HepG2 (cell line): ENCODE data around the gene ATP5PB. TPM values are rescaled to one million over a fixed set of nuclear protein-coding genes. Genes with fewer than 3 reads are reported as not detected.

Experiments used
- ERF ChIP-seq: IDR thresholded peaks from 2 replicates; pipeline ENCODE4 v1.6.1; 2018; ENCODE audit warnings: missing biosample characterization, missing genetic modification reagents
- GATAD1 ChIP-seq: IDR thresholded peaks from 2 replicates; pipeline ENCODE4 v1.6.1; 2016; ENCODE audit warnings: missing genetic modification reagents, missing compliant biosample characterization
- HMG20A ChIP-seq: IDR thresholded peaks from 2 replicates; pipeline ENCODE4 v1.6.1; 2016; ENCODE audit warnings: borderline replicate concordance
- ZNF350 ChIP-seq: sonication (generic); formaldehyde crosslinking; IDR thresholded peaks from 2 replicates; pipeline ENCODE4 v1.4.0; 2020; ENCODE audit warnings: mild to moderate bottlenecking, low read depth, missing genetic modification reagents, borderline replicate concordance
- polyA plus RNA-seq, 8 experiments: library from polyadenylated mRNA; depleted of rRNA in 3 of 8; stranded (reverse) in 7 of 8; unstranded in 1 of 8; fragments of >200 nt; fragmentation: Illumina TruSeq in 4 of 8; extraction: Trizol in 4 of 8; gene quantifications; 2 replicates each; pipeline versions ENCODE4 v1.2.1 to v1.2.3, GENCODE V29; 2011 to 2016; ENCODE audit warnings: low read depth in 4 of 8, missing spikeins in 1 of 8, mixed read lengths in 1 of 8; ENCODE audit not compliant: insufficient read depth in 1 of 8
- total RNA-seq, 5 experiments: library from RNA; depleted of rRNA; stranded (reverse); fragments of >200 nt; fragmentation: Illumina TruSeq; extraction: Trizol; gene quantifications; 2 replicates each; pipeline ENCODE4 v1.2.3, GENCODE V29; 2016; ENCODE audit warnings: low read depth in 1 of 5
- TF ChIP-seq, protein P1 (sequence below): sonication (generic); formaldehyde crosslinking; IDR thresholded peaks from 2 replicates; pipeline ENCODE4 v1.9.0; 2022; ENCODE audit warnings: missing genetic modification reagents, mild to moderate bottlenecking, borderline replicate concordance
- TF ChIP-seq, protein P2 (sequence below): sonication (generic); formaldehyde crosslinking; IDR thresholded peaks from 2 replicates; pipeline ENCODE4 v1.4.0; 2020; ENCODE audit warnings: missing genetic modification reagents
- TF ChIP-seq, protein P3 (sequence below), 2 experiments: sonication (generic) in 1 of 2; formaldehyde crosslinking in 1 of 2; IDR thresholded peaks; 2 replicates each; pipeline versions ENCODE4 v1.4.0 to v1.6.1; 2016 to 2020; ENCODE audit warnings: borderline replicate concordance in 1 of 2, low read depth in 1 of 2, mild to moderate bottlenecking in 1 of 2, missing genetic modification reagents in 1 of 2
- TF ChIP-seq, protein P4 (sequence below): sonication (generic); formaldehyde crosslinking; IDR thresholded peaks from 2 replicates; pipeline ENCODE4 v1.4.0; 2020; ENCODE audit warnings: mild to moderate bottlenecking, missing genetic modification reagents
- TF ChIP-seq, protein P5 (sequence below): sonication (generic); formaldehyde crosslinking; conservative IDR thresholded peaks from 2 replicates; pipeline ENCODE4 v1.4.0; 2020; ENCODE audit warnings: mild to moderate bottlenecking, missing genetic modification reagents, moderate library complexity
- TF ChIP-seq, protein P6 (sequence below), 2 experiments: IDR thresholded peaks; 2 replicates each; pipeline ENCODE4 v1.6.1; 2011 to 2012; ENCODE audit warnings: low read length in 2 of 2, borderline replicate concordance in 1 of 2, low read depth in 1 of 2, mild to moderate bottlenecking in 1 of 2, moderate library complexity in 1 of 2

The ATP5PB gene
- total and polyA plus RNA-seq, 2 of the 13 experiments (the other 11 are each of a cell fraction or from before 2014, with no cell fraction given): 297 to 541 TPM

DNA sequence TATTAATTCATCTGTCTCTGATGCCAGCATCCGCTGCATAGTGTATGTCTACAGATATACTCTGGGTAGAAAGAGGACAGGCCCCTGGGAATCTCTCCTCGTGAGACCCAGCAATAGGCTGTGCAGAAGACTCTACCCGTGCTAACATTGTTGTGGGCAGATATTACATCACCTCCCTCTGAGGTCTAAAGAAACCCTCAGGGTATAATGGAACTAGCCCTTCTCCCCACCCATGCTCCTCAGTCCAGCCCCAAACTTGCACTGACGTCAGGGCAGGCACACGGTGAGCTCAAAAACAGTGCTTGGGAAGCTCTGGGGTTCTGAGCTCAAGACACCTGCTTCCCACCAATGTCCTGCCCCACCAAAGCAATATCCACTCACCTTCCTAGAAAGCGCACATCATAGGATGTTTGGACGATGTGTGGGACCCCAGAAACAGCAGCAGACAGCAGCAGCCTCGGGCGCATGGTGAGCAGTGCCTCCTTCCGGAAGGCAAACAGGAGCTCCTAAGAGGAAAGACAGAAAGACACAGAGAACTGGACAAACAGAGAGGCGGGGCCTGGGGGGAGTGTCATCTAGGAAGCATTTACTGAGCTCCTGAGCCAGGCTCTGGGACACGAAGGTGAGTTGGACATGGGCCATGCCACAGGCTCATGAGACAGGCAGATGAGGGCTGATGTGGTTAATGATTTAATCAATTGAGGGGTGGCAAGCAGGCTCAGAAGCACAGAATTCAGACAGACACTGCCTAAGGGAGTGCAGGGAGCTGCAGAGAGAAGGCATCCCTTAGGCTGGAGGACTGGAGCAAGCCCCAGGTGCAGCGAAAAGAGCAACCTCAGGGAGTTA is 26.5 kb upstream of the ATP5PB start (continued):
- TF ChIP-seq, protein P1, sequence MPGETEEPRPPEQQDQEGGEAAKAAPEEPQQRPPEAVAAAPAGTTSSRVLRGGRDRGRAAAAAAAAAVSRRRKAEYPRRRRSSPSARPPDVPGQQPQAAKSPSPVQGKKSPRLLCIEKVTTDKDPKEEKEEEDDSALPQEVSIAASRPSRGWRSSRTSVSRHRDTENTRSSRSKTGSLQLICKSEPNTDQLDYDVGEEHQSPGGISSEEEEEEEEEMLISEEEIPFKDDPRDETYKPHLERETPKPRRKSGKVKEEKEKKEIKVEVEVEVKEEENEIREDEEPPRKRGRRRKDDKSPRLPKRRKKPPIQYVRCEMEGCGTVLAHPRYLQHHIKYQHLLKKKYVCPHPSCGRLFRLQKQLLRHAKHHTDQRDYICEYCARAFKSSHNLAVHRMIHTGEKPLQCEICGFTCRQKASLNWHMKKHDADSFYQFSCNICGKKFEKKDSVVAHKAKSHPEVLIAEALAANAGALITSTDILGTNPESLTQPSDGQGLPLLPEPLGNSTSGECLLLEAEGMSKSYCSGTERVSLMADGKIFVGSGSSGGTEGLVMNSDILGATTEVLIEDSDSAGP (CRISPR knock-in tag): peak; percentile 40; the same call in 1 of the 2 replicates
- peak; percentile 41; the same call in 1 of the 2 replicates for TF ChIP-seq ZNF350 (CRISPR knock-in tag)
- TF ChIP-seq, protein P2, sequence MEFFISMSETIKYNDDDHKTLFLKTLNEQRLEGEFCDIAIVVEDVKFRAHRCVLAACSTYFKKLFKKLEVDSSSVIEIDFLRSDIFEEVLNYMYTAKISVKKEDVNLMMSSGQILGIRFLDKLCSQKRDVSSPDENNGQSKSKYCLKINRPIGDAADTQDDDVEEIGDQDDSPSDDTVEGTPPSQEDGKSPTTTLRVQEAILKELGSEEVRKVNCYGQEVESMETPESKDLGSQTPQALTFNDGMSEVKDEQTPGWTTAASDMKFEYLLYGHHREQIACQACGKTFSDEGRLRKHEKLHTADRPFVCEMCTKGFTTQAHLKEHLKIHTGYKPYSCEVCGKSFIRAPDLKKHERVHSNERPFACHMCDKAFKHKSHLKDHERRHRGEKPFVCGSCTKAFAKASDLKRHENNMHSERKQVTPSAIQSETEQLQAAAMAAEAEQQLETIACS (CRISPR knock-in tag): no peak
- TF ChIP-seq, protein P3, sequence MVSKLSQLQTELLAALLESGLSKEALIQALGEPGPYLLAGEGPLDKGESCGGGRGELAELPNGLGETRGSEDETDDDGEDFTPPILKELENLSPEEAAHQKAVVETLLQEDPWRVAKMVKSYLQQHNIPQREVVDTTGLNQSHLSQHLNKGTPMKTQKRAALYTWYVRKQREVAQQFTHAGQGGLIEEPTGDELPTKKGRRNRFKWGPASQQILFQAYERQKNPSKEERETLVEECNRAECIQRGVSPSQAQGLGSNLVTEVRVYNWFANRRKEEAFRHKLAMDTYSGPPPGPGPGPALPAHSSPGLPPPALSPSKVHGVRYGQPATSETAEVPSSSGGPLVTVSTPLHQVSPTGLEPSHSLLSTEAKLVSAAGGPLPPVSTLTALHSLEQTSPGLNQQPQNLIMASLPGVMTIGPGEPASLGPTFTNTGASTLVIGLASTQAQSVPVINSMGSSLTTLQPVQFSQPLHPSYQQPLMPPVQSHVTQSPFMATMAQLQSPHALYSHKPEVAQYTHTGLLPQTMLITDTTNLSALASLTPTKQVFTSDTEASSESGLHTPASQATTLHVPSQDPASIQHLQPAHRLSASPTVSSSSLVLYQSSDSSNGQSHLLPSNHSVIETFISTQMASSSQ (IDR thresholded peaks at IDR 0.05; ENCODE audit: low read depth): peak; percentile 66; the same call in 1 of the 2 replicates
- TF ChIP-seq, protein P3 (CRISPR knock-in tag; IDR thresholded peaks at IDR 0.05; ENCODE audit: borderline replicate concordance): peak; percentile 73; the same call in 1 of the 2 replicates
- TF ChIP-seq HMG20A (CRISPR knock-in tag): peak; percentile 38; the same call in 1 of the 2 replicates
- TF ChIP-seq, protein P4, sequence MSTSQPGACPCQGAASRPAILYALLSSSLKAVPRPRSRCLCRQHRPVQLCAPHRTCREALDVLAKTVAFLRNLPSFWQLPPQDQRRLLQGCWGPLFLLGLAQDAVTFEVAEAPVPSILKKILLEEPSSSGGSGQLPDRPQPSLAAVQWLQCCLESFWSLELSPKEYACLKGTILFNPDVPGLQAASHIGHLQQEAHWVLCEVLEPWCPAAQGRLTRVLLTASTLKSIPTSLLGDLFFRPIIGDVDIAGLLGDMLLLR (CRISPR knock-in tag): 0 out of 2 replicates have a peak, but pooled peaks have one; percentile 30
- no peak for TF ChIP-seq GATAD1 (CRISPR knock-in tag)
- peak; percentile 63; the same call in 1 of the 2 replicates for TF ChIP-seq ERF
- TF ChIP-seq, protein P5, sequence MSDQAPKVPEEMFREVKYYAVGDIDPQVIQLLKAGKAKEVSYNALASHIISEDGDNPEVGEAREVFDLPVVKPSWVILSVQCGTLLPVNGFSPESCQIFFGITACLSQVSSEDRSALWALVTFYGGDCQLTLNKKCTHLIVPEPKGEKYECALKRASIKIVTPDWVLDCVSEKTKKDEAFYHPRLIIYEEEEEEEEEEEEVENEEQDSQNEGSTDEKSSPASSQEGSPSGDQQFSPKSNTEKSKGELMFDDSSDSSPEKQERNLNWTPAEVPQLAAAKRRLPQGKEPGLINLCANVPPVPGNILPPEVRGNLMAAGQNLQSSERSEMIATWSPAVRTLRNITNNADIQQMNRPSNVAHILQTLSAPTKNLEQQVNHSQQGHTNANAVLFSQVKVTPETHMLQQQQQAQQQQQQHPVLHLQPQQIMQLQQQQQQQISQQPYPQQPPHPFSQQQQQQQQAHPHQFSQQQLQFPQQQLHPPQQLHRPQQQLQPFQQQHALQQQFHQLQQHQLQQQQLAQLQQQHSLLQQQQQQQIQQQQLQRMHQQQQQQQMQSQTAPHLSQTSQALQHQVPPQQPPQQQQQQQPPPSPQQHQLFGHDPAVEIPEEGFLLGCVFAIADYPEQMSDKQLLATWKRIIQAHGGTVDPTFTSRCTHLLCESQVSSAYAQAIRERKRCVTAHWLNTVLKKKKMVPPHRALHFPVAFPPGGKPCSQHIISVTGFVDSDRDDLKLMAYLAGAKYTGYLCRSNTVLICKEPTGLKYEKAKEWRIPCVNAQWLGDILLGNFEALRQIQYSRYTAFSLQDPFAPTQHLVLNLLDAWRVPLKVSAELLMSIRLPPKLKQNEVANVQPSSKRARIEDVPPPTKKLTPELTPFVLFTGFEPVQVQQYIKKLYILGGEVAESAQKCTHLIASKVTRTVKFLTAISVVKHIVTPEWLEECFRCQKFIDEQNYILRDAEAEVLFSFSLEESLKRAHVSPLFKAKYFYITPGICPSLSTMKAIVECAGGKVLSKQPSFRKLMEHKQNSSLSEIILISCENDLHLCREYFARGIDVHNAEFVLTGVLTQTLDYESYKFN: peak; percentile 67
- TF ChIP-seq, protein P6, sequence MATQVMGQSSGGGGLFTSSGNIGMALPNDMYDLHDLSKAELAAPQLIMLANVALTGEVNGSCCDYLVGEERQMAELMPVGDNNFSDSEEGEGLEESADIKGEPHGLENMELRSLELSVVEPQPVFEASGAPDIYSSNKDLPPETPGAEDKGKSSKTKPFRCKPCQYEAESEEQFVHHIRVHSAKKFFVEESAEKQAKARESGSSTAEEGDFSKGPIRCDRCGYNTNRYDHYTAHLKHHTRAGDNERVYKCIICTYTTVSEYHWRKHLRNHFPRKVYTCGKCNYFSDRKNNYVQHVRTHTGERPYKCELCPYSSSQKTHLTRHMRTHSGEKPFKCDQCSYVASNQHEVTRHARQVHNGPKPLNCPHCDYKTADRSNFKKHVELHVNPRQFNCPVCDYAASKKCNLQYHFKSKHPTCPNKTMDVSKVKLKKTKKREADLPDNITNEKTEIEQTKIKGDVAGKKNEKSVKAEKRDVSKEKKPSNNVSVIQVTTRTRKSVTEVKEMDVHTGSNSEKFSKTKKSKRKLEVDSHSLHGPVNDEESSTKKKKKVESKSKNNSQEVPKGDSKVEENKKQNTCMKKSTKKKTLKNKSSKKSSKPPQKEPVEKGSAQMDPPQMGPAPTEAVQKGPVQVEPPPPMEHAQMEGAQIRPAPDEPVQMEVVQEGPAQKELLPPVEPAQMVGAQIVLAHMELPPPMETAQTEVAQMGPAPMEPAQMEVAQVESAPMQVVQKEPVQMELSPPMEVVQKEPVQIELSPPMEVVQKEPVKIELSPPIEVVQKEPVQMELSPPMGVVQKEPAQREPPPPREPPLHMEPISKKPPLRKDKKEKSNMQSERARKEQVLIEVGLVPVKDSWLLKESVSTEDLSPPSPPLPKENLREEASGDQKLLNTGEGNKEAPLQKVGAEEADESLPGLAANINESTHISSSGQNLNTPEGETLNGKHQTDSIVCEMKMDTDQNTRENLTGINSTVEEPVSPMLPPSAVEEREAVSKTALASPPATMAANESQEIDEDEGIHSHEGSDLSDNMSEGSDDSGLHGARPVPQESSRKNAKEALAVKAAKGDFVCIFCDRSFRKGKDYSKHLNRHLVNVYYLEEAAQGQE (IDR thresholded peaks at IDR 0.05; ENCODE audit: borderline replicate concordance in 1 of 2, low read depth in 1 of 2, low read length in 2 of 2): no peak
